Measurements from ENCODE around the gene CDC42EP1.
"Not testable (repeated sequence)": the region's sequence is repeated elsewhere in the genome, so short reads cannot be mapped to it uniquely, and the experiment has no call there.

The CDC42EP1 gene

GRCh38 chr22:37594237-37594636 lies 34.0 kb downstream of the CDC42EP1 start:
- no peak for TF ChIP-seq POLR2A (IDR thresholded peaks at IDR 0.05; ENCODE audit: low read length)
- TF ChIP-seq GATA1 (IDR thresholded peaks at IDR 0.05; ENCODE audit: low read depth, low read length) = no peak
- DNase-seq = no peak

GRCh38 chr22:37599153-37599552 lies 38.9 kb downstream of the CDC42EP1 start:
- DNase-seq = no peak
- no peak for TF ChIP-seq GATA1 (IDR thresholded peaks at IDR 0.05; ENCODE audit: low read depth, low read length)
- TF ChIP-seq POLR2A (IDR thresholded peaks at IDR 0.05; ENCODE audit: low read length) = no peak

DNA sequence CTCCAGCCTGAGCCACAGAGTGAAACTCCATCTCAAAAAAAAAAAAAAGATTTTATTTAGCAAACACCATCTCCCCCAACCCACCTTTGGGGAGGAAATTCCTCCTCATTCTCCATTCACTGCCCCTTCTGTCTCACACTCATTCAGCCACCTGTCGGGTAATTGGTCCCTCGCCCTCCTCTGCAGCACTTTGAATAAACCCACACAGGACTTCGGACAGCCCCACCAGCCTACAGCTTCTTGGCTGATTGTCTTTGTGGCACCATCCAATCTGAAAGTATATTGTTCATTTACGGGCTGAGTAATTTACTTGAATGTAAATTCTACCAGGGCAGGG lies 40.9 kb downstream of the CDC42EP1 start:
- no peak for DNase-seq
- TF ChIP-seq GATA1 (IDR thresholded peaks at IDR 0.05; ENCODE audit: low read depth, low read length) (no peak), POLR2A (IDR thresholded peaks at IDR 0.05; ENCODE audit: low read length) (no peak)

DNA sequence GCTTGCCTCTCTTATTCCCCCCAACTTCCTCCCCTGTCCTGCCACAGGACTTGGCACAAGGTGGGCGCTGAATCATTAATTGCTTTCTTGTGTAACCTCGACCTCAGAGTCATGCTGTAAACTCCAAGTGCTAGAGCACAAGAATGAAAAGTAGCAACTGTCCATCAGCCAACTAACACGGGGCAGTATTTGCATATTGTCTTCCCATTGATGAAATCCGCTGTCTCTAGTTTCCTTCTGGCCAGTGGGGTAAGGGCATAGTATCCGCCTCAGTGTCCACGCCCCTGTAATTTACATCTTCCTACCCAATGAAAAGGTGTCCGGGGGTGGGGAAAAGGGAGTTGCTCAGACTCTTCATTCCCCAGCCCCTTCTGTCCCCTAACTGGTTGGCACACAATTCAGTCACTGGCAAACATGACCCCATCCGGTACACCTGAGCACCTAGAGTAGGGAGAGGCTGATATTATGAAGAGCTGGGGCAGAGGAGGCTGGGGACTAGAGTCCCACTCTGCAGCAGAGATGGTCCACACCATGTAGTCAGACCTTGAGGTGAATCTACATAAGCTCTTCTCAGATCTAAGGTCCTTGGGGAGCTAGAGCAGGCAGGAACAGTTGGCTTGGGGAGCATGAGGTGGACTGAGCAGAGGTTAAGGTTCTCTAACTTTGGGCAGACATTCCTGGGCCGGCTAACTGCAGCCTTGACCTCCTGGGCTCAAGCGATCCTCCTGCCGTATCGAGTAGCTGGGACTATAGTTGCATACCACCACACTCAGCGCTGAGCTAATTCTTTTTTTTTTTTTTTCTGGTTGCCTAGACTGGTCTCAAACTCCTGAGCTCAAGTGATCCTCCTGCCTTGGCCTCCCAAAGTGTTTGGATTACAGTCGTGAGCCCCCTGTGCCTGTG lies 41.5 kb downstream of the CDC42EP1 start:
- DNase-seq = no peak
- no peak for TF ChIP-seq POLR2A (IDR thresholded peaks at IDR 0.05; ENCODE audit: low read length)
- no peak for TF ChIP-seq GATA1 (IDR thresholded peaks at IDR 0.05; ENCODE audit: low read depth, low read length)

DNA sequence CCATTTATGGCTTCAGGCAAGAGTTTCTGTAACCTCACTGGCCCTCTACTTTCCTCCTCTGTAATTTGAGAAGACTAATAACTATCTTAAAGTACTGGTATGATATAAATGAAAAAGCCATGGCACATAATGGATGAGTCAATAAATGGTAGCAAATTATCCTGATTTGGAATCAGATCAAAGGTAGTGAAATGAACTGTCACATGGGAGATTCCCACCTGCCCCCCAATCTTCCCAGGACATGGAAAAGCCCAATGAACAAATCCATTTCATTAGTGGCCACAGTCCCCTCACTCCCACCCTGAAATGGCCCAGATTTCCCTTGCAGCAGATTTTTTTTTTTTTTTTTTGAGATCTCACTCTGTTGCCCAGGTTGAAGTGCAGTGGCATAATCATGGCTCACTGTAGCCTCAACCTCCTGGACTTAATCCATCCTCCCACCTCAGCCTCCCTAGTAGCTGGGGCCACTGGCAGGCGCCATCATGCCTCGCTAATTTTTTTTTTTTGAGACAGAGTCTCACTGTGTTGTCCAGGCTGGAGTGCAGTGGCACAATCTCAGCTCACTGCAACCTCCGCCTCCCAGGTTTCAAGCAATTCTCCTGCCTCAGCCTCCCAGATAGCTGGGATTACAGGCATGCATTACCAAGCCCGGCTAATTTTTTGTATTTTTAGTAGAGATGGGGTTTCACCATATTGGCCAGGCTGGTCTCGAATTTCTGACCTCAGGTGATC lies 42.4 kb downstream of the CDC42EP1 start:
- DNase-seq = not testable (repeated sequence)

DNA sequence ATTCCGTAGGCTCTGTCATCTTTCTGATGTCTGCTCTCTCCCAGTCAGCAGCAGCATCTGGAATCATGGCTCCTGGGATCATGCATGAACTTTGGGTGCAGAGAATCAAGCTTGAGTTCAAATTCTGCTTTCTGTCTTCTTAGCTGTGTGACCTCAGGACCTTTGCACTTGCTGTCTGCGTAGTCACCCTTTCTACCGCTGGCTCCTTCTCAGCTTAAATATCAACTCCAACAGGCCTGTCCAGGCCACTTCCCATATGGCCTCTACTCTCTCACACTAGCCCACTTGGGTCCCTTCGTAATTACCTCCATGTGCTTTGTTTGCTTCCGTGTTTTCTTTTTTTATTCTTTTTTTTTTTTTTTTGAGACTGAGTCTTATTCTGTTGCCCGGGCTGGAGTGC lies 43.8 kb downstream of the CDC42EP1 start:
- TF ChIP-seq GATA1 (IDR thresholded peaks at IDR 0.05; ENCODE audit: low read depth, low read length) (no peak), POLR2A (IDR thresholded peaks at IDR 0.05; ENCODE audit: low read length) (no peak)
- DNase-seq = no peak

DNA sequence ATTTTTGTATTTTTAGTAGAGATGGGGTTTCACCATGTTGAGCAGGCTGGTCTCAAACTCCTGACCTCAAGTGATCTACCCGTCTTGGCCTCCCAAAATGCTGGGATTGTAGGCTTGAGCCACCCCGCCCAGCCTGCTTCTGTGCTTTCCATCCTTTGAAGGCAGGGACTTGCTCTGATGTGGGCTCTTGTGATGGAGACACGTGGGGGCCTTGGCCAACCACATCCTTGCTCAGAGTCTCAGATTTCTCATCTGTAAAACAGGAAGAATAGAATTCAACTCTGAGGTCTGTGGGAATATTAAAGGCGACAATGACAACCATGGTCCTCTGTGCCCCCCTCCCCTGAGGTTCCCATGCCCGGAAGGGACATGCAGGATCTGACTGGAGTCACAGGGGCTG lies 44.6 kb downstream of the CDC42EP1 start:
- DNase-seq = no peak
- TF ChIP-seq GATA1 (IDR thresholded peaks at IDR 0.05; ENCODE audit: low read depth, low read length) (no peak), POLR2A (IDR thresholded peaks at IDR 0.05; ENCODE audit: low read length) (no peak)

- TF ChIP-seq POLR2A (IDR thresholded peaks at IDR 0.05; ENCODE audit: low read length) (no peak), GATA1 (IDR thresholded peaks at IDR 0.05; ENCODE audit: low read depth, low read length) (no peak)
- peak; percentile 75 to 88 for DNase-seq
Observed at GRCh38 chr22:37607010-37607934, 47.0 kb downstream of the CDC42EP1 start.

DNA sequence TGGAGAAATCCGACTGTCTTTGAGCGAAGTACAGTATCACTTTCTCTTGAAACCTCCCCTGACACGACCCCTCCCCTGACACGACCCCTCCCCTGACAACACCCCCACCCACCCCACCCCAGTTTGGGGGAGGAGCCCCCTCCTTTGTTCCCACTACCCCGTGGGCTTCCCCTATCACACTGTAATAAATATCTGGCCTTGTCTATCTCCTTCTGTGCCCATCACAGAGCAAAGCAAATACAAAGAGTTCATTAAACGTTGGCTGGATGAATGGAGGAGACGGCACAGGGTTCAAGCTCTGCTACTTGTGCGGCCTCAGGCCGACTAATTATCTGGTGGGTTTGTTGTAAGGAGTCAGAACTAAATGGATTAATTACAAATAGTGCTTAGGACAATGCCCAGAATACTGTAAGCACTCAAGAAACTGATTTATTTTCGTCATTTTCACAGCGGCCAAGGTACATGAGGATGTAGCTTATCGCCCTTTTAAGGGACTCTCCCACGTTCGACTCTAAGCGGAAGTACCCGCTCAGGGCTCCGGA lies 47.7 kb downstream of the CDC42EP1 start:
- DNase-seq = no peak
- no peak for TF ChIP-seq GATA1 (IDR thresholded peaks at IDR 0.05; ENCODE audit: low read depth, low read length)
- no peak for TF ChIP-seq POLR2A (IDR thresholded peaks at IDR 0.05; ENCODE audit: low read length)

GRCh38 chr22:37608477-37609239 lies 48.4 kb downstream of the CDC42EP1 start, which contains the start of gene GGA1:
TSS of gene GGA1 (plus strand) at chr22:37608834. CDS start at chr22:37608861, 27 bp downstream.
- DNase-seq = peak; percentile 98
- TF ChIP-seq GATA1 (IDR thresholded peaks at IDR 0.05; ENCODE audit: low read depth, low read length) (no peak), POLR2A (IDR thresholded peaks at IDR 0.05; ENCODE audit: low read length) (peak; percentile 70)

- peak; percentile 36 to 44 for DNase-seq
- TF ChIP-seq GATA1 (IDR thresholded peaks at IDR 0.05; ENCODE audit: low read depth, low read length) (no peak), POLR2A (IDR thresholded peaks at IDR 0.05; ENCODE audit: low read length) (no peak)
Observed at GRCh38 chr22:37609240-37610152, 49.2 kb downstream of the CDC42EP1 start.

GRCh38 chr22:37610153-37610475 lies 49.8 kb downstream of the CDC42EP1 start:
- DNase-seq = not testable (repeated sequence)

Measured in erythroblast (primary cell).